ENCODE measurements around the gene SIAE. TPM values are rescaled to one million over a fixed set of nuclear protein-coding genes. Genes with fewer than 3 reads are reported as not detected.

Gene SIAE
- total RNA-seq, 6 donors from 2014 or later = 21.6 to 42.7 (median 29.3) TPM

DNA sequence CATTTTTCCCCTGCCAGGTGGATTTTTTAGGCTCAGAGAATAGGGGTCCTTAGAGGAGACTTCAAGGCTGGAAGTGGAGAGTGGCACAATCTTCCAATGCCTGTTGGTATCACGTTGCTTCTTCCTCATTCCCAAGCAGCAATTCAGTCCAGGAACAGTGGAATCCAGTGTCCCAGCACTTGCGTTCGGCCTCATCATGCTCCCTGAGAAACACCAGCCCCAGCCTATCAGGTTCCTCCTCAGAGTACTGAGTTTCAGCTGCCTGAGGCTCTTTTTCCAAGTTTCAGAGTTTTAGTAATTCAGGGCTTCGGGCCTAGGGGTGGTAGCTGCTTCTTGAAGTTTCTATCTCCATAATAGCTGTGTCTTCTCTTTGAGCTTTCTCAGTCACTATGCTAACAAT, 34.3 kb upstream of the SIAE start:
- no peak overlapping the region for H3K27ac ChIP-seq
- peaks cover 0 to 4% (median 0%) of the 10 kb centered on the region in 4 donors for H3K4me1 ChIP-seq
- WGBS, 2 donors = 90 to 92% methylated on average over 4 of the region's 4 CpGs
- H3K9me3 ChIP-seq = peaks cover 0 to 4% (median 0%) of the 10 kb centered on the region in 4 donors
- no peaks in the 10 kb centered on the region for H3K27me3 ChIP-seq
- DNase-seq = no peak
- no peak for ATAC-seq (ENCODE audit: low FRiP score in 2 of 2)
- no peak overlapping the region for H3K4me3 ChIP-seq
- no peaks in the 10 kb centered on the region for H3K36me3 ChIP-seq
- no peak for TF ChIP-seq POLR2A (IDR thresholded peaks at IDR 0.05)
- no peak for TF ChIP-seq POLR2AphosphoS5 (IDR thresholded peaks at IDR 0.05)
- no peak for TF ChIP-seq EP300 (IDR thresholded peaks at IDR 0.05)
- TF ChIP-seq, protein P1, sequence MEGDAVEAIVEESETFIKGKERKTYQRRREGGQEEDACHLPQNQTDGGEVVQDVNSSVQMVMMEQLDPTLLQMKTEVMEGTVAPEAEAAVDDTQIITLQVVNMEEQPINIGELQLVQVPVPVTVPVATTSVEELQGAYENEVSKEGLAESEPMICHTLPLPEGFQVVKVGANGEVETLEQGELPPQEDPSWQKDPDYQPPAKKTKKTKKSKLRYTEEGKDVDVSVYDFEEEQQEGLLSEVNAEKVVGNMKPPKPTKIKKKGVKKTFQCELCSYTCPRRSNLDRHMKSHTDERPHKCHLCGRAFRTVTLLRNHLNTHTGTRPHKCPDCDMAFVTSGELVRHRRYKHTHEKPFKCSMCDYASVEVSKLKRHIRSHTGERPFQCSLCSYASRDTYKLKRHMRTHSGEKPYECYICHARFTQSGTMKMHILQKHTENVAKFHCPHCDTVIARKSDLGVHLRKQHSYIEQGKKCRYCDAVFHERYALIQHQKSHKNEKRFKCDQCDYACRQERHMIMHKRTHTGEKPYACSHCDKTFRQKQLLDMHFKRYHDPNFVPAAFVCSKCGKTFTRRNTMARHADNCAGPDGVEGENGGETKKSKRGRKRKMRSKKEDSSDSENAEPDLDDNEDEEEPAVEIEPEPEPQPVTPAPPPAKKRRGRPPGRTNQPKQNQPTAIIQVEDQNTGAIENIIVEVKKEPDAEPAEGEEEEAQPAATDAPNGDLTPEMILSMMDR (IDR thresholded peaks at IDR 0.05) = no peak

- ATAC-seq (ENCODE audit: low FRiP score in 2 of 2) (no peak), DNase-seq (no peak)
- Histone ChIP-seq H3K9me3 (no peaks in the 10 kb centered on the region), H3K36me3 (no peaks in the 10 kb centered on the region), H3K27ac (no peak overlapping the region), H3K4me3 (no peak overlapping the region), H3K27me3 (no peaks in the 10 kb centered on the region), H3K4me1 (no peaks in the 10 kb centered on the region)
- TF ChIP-seq EP300 (IDR thresholded peaks at IDR 0.05) = no peak
Observed at GRCh38 chr11:124700028-124700427, 26.5 kb upstream of the SIAE start.

DNA sequence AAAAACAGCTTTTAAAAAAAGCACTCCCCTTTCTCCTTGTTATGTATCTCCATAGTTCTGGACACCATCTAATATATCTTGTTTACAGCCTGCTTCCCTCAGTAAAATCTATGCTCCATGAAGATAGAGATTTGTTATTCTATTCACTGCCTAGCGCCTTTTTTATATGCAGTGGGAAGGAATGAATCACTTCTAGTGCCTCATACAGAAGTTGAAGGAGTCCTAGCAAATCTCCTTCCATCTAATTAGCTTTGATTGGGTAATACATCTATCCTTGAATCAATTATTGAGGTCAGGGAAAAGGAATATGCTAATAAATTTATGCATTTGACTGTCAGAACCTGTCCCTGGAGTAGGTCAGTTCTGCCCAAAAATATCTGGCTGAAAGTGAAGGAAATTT, 26.0 kb upstream of the SIAE start:
- Histone ChIP-seq H3K27ac (no peak overlapping the region), H3K27me3 (no peaks in the 10 kb centered on the region), H3K36me3 (no peaks in the 10 kb centered on the region), H3K4me1 (no peaks in the 10 kb centered on the region), H3K9me3 (no peaks in the 10 kb centered on the region), H3K4me3 (no peak overlapping the region)
- ATAC-seq (ENCODE audit: low FRiP score in 2 of 2) (no peak), DNase-seq (no peak)
- 87 to 91% methylated on average over 1 of the region's 1 CpG for WGBS, 2 donors
- TF ChIP-seq POLR2AphosphoS5 (IDR thresholded peaks at IDR 0.05) = no peak
- no peak for TF ChIP-seq POLR2A (IDR thresholded peaks at IDR 0.05)
- TF ChIP-seq, protein P1 (IDR thresholded peaks at IDR 0.05) = no peak
- TF ChIP-seq EP300 (IDR thresholded peaks at IDR 0.05) = no peak

- Histone ChIP-seq H3K27me3 (no peaks in the 10 kb centered on the region), H3K9me3 (no peaks in the 10 kb centered on the region), H3K4me1 (no peaks in the 10 kb centered on the region), H3K36me3 (no peaks in the 10 kb centered on the region), H3K27ac (no peak overlapping the region), H3K4me3 (no peak overlapping the region)
- ATAC-seq (ENCODE audit: low FRiP score in 2 of 2) (no peak), DNase-seq (no peak)
- TF ChIP-seq POLR2AphosphoS5 (IDR thresholded peaks at IDR 0.05) (no peak), POLR2A (IDR thresholded peaks at IDR 0.05) (no peak), EP300 (IDR thresholded peaks at IDR 0.05) (no peak)
- TF ChIP-seq, protein P1 (IDR thresholded peaks at IDR 0.05) = no peak
- 95 to 98% methylated on average over 2 of the region's 2 CpGs for WGBS, 2 donors
Observed at GRCh38 chr11:124693142-124693541, 19.6 kb upstream of the SIAE start.

- TF ChIP-seq, protein P1 (IDR thresholded peaks at IDR 0.05) = no peak
- TF ChIP-seq EP300 (IDR thresholded peaks at IDR 0.05) = no peak
- H3K36me3 ChIP-seq = no peaks in the 10 kb centered on the region
- ATAC-seq (ENCODE audit: low FRiP score in 2 of 2) (no peak), DNase-seq (no peak)
- WGBS, 2 donors = 95 to 96% methylated on average over 1 of the region's 1 CpG
- no peaks in the 10 kb centered on the region for H3K4me1 ChIP-seq
- H3K27me3 ChIP-seq = no peaks in the 10 kb centered on the region
- peaks cover 0 to 7% (median 2%) of the 10 kb centered on the region in 4 donors for H3K9me3 ChIP-seq
- no peak overlapping the region for H3K4me3 ChIP-seq
- H3K27ac ChIP-seq = no peak overlapping the region
Observed at GRCh38 chr11:124682443-124682842, 8.9 kb upstream of the SIAE start.
